Sigmoid colon (tissue), 7 donors: ENCODE measurements around the gene DCAF12. TPM values are rescaled to one million over a fixed set of nuclear protein-coding genes. Genes with fewer than 3 reads are reported as not detected.

Experiments
- DNase-seq: peaks from one replicate; pipeline ENCODE4 v3.0.0-alpha.2; 2019
- H3K27ac ChIP-seq, 4 donors: fragments of 200-600 bp; sonication (generic); one replicate each; pipeline ENCODE4 v1.5.1; 2016 to 2019; ENCODE audit warnings: mild to moderate bottlenecking in 1 of 4
- H3K27me3 ChIP-seq, 3 donors: fragments of 200-600 bp; sonication (generic); one replicate each; pipeline ENCODE4 v1.5.1; 2019; ENCODE audit warnings: mild to moderate bottlenecking in 1 of 3
- H3K36me3 ChIP-seq, 4 donors: fragments of 200-600 bp; sonication (generic); one replicate each; pipeline ENCODE4 v1.5.1; 2016 to 2019
- H3K4me1 ChIP-seq, 4 donors: fragments of 200-600 bp; sonication (generic); one replicate each; pipeline ENCODE4 v1.5.1; 2017 to 2019
- H3K4me3 ChIP-seq, 4 donors: fragments of 200-600 bp; sonication (generic); one replicate each; pipeline ENCODE4 v1.5.1; 2017 to 2019; ENCODE audit warnings: mild to moderate bottlenecking in 2 of 4, moderate library complexity in 1 of 4
- H3K9me3 ChIP-seq, 4 donors: fragments of 200-600 bp in 3 of 4; sonication (generic) in 3 of 4; one replicate each; pipeline versions ENCODE4 v1.5.1 to v1.6.1; 2013 to 2019
- CTCF ChIP-seq, 4 experiments: fragments of 450-650 bp in 3 of 4; fragments of 200-600 bp in 1 of 4; IDR thresholded peaks; one replicate each; pipeline ENCODE4 v1.5.1; 2016 to 2019; ENCODE audit warnings: antibody characterized with exemption in 4 of 4, mild to moderate bottlenecking in 3 of 4, moderate library complexity in 2 of 4
- EP300 ChIP-seq, 4 donors: sonication (generic); formaldehyde crosslinking; IDR thresholded peaks; one replicate each; pipeline ENCODE4 v1.6.1; 2017; ENCODE audit warnings: antibody characterized with exemption in 4 of 4
- POLR2A ChIP-seq, 2 donors: fragments of 450-650 bp; IDR thresholded peaks; one replicate each; pipeline ENCODE4 v1.6.1; 2016; ENCODE audit warnings: antibody characterized with exemption in 2 of 2, mild to moderate bottlenecking in 2 of 2, moderate library complexity in 2 of 2
- POLR2AphosphoS5 ChIP-seq, 4 donors: sonication (generic); formaldehyde crosslinking; IDR thresholded peaks; one replicate each; pipeline ENCODE4 v1.6.1; 2017; ENCODE audit warnings: antibody characterized with exemption in 4 of 4
- WGBS, 2 donors: extraction: QIAGEN DNeasy Blood & Tissue Kit; methylation state at CpG; one replicate each; pipeline ENCODE4 v1.1.7; 2013; 5-methylcytosine and 5-hydroxymethylcytosine counted together
- intact Hi-C: fragments of 100-400 bp; cut with DNase I; formaldehyde crosslinking; loops from one replicate; pipeline ENCODE4 v1.15.1; 2023
- polyA plus RNA-seq, 3 donors: library from polyadenylated mRNA; stranded (reverse); fragments of 200-250 nt; gene quantifications; one replicate each; pipeline ENCODE4 v1.2.3, GENCODE V29; 2013
- total RNA-seq, 4 donors: library from RNA; depleted of rRNA; stranded (reverse); fragments of >200 nt; gene quantifications; one replicate each; pipeline ENCODE4 v1.1.0, GENCODE V29; 2016
- donor health status: healthy with polysubstance abuse.
- donor health status: Bipolar disorder and iron deficiency.
- donor health status: healthy.

Gene DCAF12
- total and polyA plus RNA-seq, 7 donors: 14.3 to 33.8 (median 21.8) TPM

- no peaks in the 10 kb centered on the region for H3K27me3 ChIP-seq
- H3K9me3 ChIP-seq: no peaks in the 10 kb centered on the region
- intact Hi-C loops: no loop called here
- H3K27ac ChIP-seq: no peak overlapping the region
- peaks cover 31 to 86% (median 70%) of the 10 kb centered on the region in 4 donors for H3K36me3 ChIP-seq
- no peaks in the 10 kb centered on the region for H3K4me1 ChIP-seq
- WGBS, 2 donors: 78 to 87% methylated on average over 5 of the region's 5 CpGs
- DNase-seq: no peak
- no peak overlapping the region for H3K4me3 ChIP-seq
- TF ChIP-seq EP300 (IDR thresholded peaks at IDR 0.05) (no peak), POLR2AphosphoS5 (IDR thresholded peaks at IDR 0.05) (no peak), CTCF (IDR thresholded peaks at IDR 0.05) (no peak), POLR2A (IDR thresholded peaks at IDR 0.05) (no peak)
Observed at GRCh38 chr9:34098307-34098706, 28.2 kb downstream of the DCAF12 start.

- WGBS, 2 donors: 77 to 100% methylated on average over 1 of the region's 1 CpG
- no peaks in the 10 kb centered on the region for H3K9me3 ChIP-seq
- intact Hi-C loops: no loop called here
- H3K4me1 ChIP-seq: no peaks in the 10 kb centered on the region
- no peaks in the 10 kb centered on the region for H3K27me3 ChIP-seq
- no peak for TF ChIP-seq CTCF (IDR thresholded peaks at IDR 0.05)
- TF ChIP-seq POLR2A (IDR thresholded peaks at IDR 0.05): no peak
- no peak for TF ChIP-seq EP300 (IDR thresholded peaks at IDR 0.05)
- TF ChIP-seq POLR2AphosphoS5 (IDR thresholded peaks at IDR 0.05): no peak
- no peak for DNase-seq
- H3K27ac ChIP-seq: no peak overlapping the region
- peaks cover 34 to 86% (median 71%) of the 10 kb centered on the region in 4 donors for H3K36me3 ChIP-seq
- H3K4me3 ChIP-seq: no peak overlapping the region
Observed at GRCh38 chr9:34097865-34098264, 28.6 kb downstream of the DCAF12 start.

- no peak overlapping the region for H3K4me3 ChIP-seq
- H3K4me1 ChIP-seq: no peaks in the 10 kb centered on the region
- H3K27me3 ChIP-seq: no peaks in the 10 kb centered on the region
- H3K36me3 ChIP-seq: peaks cover 40 to 86% (median 64%) of the 10 kb centered on the region in 4 donors
- no peaks in the 10 kb centered on the region for H3K9me3 ChIP-seq
- no peak for TF ChIP-seq CTCF (IDR thresholded peaks at IDR 0.05)
- TF ChIP-seq POLR2A (IDR thresholded peaks at IDR 0.05): no peak
- no peak for TF ChIP-seq EP300 (IDR thresholded peaks at IDR 0.05)
- TF ChIP-seq POLR2AphosphoS5 (IDR thresholded peaks at IDR 0.05): no peak
- intact Hi-C loops: no loop called here
- WGBS, 2 donors: 91 to 94% methylated on average over 4 of the region's 4 CpGs
- no peak for DNase-seq
- H3K27ac ChIP-seq: no peak overlapping the region
Observed at GRCh38 chr9:34096751-34097150, 29.7 kb downstream of the DCAF12 start.

- intact Hi-C loops: no loop called here
- Histone ChIP-seq H3K27ac (no peak overlapping the region), H3K9me3 (no peaks in the 10 kb centered on the region), H3K27me3 (no peaks in the 10 kb centered on the region), H3K4me3 (no peak overlapping the region), H3K36me3 (peaks cover 47 to 100% (median 79%) of the 10 kb centered on the region in 4 donors), H3K4me1 (no peaks in the 10 kb centered on the region)
- DNase-seq: no peak
- 85 to 95% methylated on average over 5 of the region's 5 CpGs for WGBS, 2 donors
- no peak for TF ChIP-seq POLR2AphosphoS5 (IDR thresholded peaks at IDR 0.05)
- no peak for TF ChIP-seq EP300 (IDR thresholded peaks at IDR 0.05)
- TF ChIP-seq POLR2A (IDR thresholded peaks at IDR 0.05): no peak
- TF ChIP-seq CTCF (IDR thresholded peaks at IDR 0.05): no peak
Observed at GRCh38 chr9:34093578-34093977, 32.9 kb downstream of the DCAF12 start.

- Histone ChIP-seq H3K4me1 (peaks cover 0 to 32% (median 21%) of the 10 kb centered on the region in 4 donors), H3K36me3 (peaks cover 24 to 76% (median 59%) of the 10 kb centered on the region in 4 donors), H3K4me3 (no peak overlapping the region), H3K27ac (peak overlapping the region in 1 of 4 donors; percentile 51), H3K27me3 (no peaks in the 10 kb centered on the region), H3K9me3 (no peaks in the 10 kb centered on the region)
- no peak for DNase-seq
- intact Hi-C loops: no loop called here
- TF ChIP-seq POLR2A (IDR thresholded peaks at IDR 0.05): no peak
- TF ChIP-seq POLR2AphosphoS5 (IDR thresholded peaks at IDR 0.05): no peak
- TF ChIP-seq CTCF (IDR thresholded peaks at IDR 0.05): no peak
- TF ChIP-seq EP300 (IDR thresholded peaks at IDR 0.05): no peak
- WGBS, 2 donors: 94 to 96% methylated on average over 7 of the region's 7 CpGs
Observed at GRCh38 chr9:34089311-34089710, 37.2 kb downstream of the DCAF12 start.
